Measurements from ENCODE around the gene NEUROG1.

DNA sequence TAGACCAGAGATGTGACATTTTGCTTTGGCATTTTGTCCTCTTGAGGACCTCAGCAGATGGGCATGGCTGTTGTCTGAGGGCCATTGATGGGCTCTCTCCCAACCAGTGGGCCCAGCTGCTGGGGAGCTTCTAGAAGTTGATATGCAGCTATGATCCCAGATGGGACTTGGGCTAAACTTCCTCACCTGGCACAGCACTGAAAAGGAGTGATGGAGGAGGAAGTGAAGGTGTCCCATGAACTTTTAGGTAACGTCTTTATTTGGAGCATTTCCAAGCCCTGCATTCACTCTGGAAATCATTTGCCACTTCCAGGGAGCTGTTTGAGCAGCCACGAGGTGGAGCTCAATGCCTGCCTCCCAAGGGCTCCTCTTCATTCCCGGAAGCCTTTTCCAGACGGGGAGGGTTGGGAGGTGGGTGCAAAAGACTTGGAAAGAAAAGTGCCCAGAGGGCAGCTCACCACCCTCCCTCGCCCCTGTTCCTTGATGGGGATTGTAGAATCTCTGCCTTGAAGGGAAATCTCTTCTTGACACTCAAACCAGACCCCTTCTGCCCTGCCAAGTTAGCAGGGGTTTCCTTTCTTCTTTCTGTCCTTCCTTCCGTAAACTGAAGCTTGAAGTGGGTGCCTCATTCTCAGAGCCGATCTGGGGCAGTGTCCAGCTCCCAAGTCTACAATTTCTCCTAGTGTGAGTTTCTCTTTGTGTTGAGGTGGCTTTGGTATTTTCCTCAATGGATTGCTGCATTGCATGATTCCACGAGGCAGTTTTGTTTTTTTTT, 18.1 kb upstream of the NEUROG1 start:
- TF ChIP-seq CTCF (IDR thresholded peaks at IDR 0.05) (no peak), POLR2AphosphoS5 (IDR thresholded peaks at IDR 0.05; ENCODE audit: insufficient read depth in 1 of 2, low read depth in 1 of 2) (no peak), POLR2A (IDR thresholded peaks at IDR 0.05) (no peak)
